Loucy (cell line): ENCODE results near the gene CCBE1.

Source experiments
- H2AFZ ChIP-seq: fragments of 200-600 bp; sonication (generic); 2 replicates; pipeline ENCODE4 v1.6.0; 2016; ENCODE audit warnings: antibody characterized with exemption, mild to moderate bottlenecking, low read length, moderate library complexity
- H3F3A ChIP-seq: fragments of 200-600 bp; 2 replicates; pipeline ENCODE4 v1.6.0; 2016; ENCODE audit warnings: antibody characterized with exemption, low read depth, mild to moderate bottlenecking
- H3K27me3 ChIP-seq: fragments of 200-600 bp; sonication (generic); 2 replicates; pipeline ENCODE4 v1.6.1; 2014; ENCODE audit warnings: low read length, mild to moderate bottlenecking; ENCODE audit not compliant: insufficient read depth, poor library complexity, severe bottlenecking
- H3K36me3 ChIP-seq: fragments of 200-600 bp; sonication (generic); 2 replicates; pipeline ENCODE4 v1.6.1; 2016; ENCODE audit warnings: low read length; ENCODE audit not compliant: insufficient read depth
- H3K4me1 ChIP-seq: fragments of 200-600 bp; sonication (generic); 2 replicates; pipeline ENCODE4 v1.5.1; 2014; ENCODE audit warnings: low read length, mild to moderate bottlenecking; ENCODE audit not compliant: insufficient read depth, poor library complexity, severe bottlenecking
- H3K4me2 ChIP-seq: fragments of 200-600 bp; sonication (generic); 2 replicates; pipeline ENCODE4 v1.6.0; 2014; ENCODE audit warnings: antibody characterized with exemption, low read length, low read depth, mild to moderate bottlenecking; ENCODE audit not compliant: poor library complexity, severe bottlenecking
- H3K4me3 ChIP-seq: fragments of 200-600 bp; sonication (generic); 2 replicates; pipeline ENCODE4 v1.5.1; 2014; ENCODE audit warnings: low read length, mild to moderate bottlenecking, mixed read lengths; ENCODE audit not compliant: poor library complexity, severe bottlenecking
- H3K79me2 ChIP-seq: fragments of 200-600 bp; sonication (generic); 2 replicates; pipeline ENCODE4 v1.6.1; 2014; ENCODE audit warnings: low read length; ENCODE audit not compliant: insufficient read depth
- H3K9ac ChIP-seq: fragments of 200-600 bp; sonication (generic); 2 replicates; pipeline ENCODE4 v1.6.0; 2014; ENCODE audit warnings: mild to moderate bottlenecking, low read depth, low read length, moderate library complexity; ENCODE audit not compliant: poor library complexity, severe bottlenecking
- H3K9me2 ChIP-seq: fragments of 200-600 bp; sonication (generic); replicated peaks from 2 replicates; pipeline ENCODE4 v1.6.1; 2016; ENCODE audit warnings: low read depth, low read length, mixed read lengths
- H3K9me3 ChIP-seq: fragments of 200-600 bp; sonication (generic); 2 replicates; pipeline ENCODE4 v1.6.1; 2014; ENCODE audit warnings: mild to moderate bottlenecking, antibody characterized with exemption, low read length, low read depth; ENCODE audit not compliant: insufficient read depth
- H4K20me1 ChIP-seq: fragments of 200-600 bp; sonication (generic); 2 replicates; pipeline ENCODE4 v1.6.0; 2014; ENCODE audit warnings: antibody characterized with exemption, low read length, mild to moderate bottlenecking; ENCODE audit not compliant: insufficient read depth, poor library complexity, severe bottlenecking
- EZH2phosphoT487 ChIP-seq: fragments of 200-600 bp; IDR thresholded peaks from 2 replicates; pipeline ENCODE4 v1.6.1; 2018; ENCODE audit warnings: antibody characterized with exemption, mild to moderate bottlenecking, moderate library complexity, borderline replicate concordance
- TF ChIP-seq, protein P1 (sequence below): fragments of 200-600 bp; sonication (generic); conservative IDR thresholded peaks from 2 replicates; pipeline ENCODE4 v1.5.1; 2014; ENCODE audit warnings: mild to moderate bottlenecking, antibody characterized with exemption, low read length

CCBE1 gene

DNA sequence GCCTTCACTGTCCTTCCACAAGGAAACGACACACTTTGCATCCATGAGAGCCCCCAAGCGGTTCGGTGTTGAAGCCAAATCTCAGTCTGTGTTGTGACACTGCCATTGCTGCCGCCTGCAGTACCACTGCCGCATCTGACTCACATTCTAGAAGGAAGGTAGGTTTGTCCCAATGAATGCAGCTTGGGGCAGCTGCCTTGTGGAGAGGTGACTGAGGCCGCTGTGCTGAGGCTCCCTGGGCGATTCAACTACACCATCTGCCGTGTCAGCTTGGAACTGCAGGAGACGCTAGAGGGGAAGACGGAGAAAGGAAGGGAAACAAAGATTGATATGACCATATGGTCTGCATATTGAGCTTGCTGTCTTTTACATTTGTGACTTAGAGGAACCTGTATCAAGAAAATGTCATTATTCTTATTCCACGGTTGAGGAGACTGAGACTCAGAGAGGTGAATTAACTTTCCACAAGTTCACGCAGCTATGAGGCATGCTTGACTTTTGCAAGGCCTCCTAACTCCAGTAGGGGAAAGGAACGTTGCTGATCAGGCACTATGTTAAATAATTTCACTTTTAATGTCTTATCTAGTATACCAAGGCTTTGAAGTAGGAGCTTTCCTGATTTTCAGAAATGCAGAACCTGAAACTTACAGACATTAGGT, 294.7 kb downstream of the CCBE1 start:
- no peaks in the 10 kb centered on the region for H4K20me1 ChIP-seq
- no peaks in the 10 kb centered on the region for H3K36me3 ChIP-seq
- H3K9me2 ChIP-seq, result no peaks in the 10 kb centered on the region
- no peak overlapping the region for H3K9ac ChIP-seq
- H3K79me2 ChIP-seq, result no peaks in the 10 kb centered on the region
- H3K4me2 ChIP-seq, result no peak overlapping the region
- H3F3A ChIP-seq, result no peaks in the 10 kb centered on the region
- TF ChIP-seq, protein P1, sequence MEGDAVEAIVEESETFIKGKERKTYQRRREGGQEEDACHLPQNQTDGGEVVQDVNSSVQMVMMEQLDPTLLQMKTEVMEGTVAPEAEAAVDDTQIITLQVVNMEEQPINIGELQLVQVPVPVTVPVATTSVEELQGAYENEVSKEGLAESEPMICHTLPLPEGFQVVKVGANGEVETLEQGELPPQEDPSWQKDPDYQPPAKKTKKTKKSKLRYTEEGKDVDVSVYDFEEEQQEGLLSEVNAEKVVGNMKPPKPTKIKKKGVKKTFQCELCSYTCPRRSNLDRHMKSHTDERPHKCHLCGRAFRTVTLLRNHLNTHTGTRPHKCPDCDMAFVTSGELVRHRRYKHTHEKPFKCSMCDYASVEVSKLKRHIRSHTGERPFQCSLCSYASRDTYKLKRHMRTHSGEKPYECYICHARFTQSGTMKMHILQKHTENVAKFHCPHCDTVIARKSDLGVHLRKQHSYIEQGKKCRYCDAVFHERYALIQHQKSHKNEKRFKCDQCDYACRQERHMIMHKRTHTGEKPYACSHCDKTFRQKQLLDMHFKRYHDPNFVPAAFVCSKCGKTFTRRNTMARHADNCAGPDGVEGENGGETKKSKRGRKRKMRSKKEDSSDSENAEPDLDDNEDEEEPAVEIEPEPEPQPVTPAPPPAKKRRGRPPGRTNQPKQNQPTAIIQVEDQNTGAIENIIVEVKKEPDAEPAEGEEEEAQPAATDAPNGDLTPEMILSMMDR, result peak; percentile 100
- no peak for TF ChIP-seq EZH2phosphoT487
- no peaks in the 10 kb centered on the region for H3K9me3 ChIP-seq
- H3K27me3 ChIP-seq, result no peaks in the 10 kb centered on the region
- no peaks in the 10 kb centered on the region for H3K4me1 ChIP-seq
- H3K4me3 ChIP-seq, result no peak overlapping the region
- peak overlapping the region; percentile 28; the same call in 1 of the 2 replicates for H2AFZ ChIP-seq

DNA sequence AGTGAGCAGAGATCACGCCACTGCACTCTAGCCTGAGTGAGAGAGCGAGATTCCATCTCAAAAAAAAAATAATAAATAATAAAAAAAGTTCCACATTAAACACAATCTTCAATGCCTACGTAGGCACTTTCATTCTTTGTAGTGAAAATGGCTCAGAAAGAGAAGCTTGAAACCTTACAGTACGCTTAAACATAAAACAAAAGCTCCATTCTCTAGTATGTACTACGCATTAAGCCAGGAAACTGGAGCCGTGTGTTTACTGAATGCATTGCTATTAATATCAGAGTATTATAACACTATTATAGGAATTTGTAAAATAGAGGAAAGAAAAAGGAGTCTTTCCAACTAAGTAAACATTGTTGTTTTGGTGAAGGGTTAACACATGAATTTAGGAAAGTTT, 296.8 kb downstream of the CCBE1 start:
- Histone ChIP-seq H3K9ac (no peak overlapping the region), H3K4me3 (no peak overlapping the region), H3K4me2 (no peak overlapping the region), H3K9me2 (no peaks in the 10 kb centered on the region), H3K36me3 (no peaks in the 10 kb centered on the region), H3K27me3 (no peaks in the 10 kb centered on the region), H3K4me1 (peaks cover 2% of the 10 kb centered on the region), H3K79me2 (no peaks in the 10 kb centered on the region), H2AFZ (no peak overlapping the region), H4K20me1 (no peaks in the 10 kb centered on the region), H3F3A (no peaks in the 10 kb centered on the region), H3K9me3 (no peaks in the 10 kb centered on the region)
- TF ChIP-seq, protein P1, result no peak
- no peak for TF ChIP-seq EZH2phosphoT487

DNA sequence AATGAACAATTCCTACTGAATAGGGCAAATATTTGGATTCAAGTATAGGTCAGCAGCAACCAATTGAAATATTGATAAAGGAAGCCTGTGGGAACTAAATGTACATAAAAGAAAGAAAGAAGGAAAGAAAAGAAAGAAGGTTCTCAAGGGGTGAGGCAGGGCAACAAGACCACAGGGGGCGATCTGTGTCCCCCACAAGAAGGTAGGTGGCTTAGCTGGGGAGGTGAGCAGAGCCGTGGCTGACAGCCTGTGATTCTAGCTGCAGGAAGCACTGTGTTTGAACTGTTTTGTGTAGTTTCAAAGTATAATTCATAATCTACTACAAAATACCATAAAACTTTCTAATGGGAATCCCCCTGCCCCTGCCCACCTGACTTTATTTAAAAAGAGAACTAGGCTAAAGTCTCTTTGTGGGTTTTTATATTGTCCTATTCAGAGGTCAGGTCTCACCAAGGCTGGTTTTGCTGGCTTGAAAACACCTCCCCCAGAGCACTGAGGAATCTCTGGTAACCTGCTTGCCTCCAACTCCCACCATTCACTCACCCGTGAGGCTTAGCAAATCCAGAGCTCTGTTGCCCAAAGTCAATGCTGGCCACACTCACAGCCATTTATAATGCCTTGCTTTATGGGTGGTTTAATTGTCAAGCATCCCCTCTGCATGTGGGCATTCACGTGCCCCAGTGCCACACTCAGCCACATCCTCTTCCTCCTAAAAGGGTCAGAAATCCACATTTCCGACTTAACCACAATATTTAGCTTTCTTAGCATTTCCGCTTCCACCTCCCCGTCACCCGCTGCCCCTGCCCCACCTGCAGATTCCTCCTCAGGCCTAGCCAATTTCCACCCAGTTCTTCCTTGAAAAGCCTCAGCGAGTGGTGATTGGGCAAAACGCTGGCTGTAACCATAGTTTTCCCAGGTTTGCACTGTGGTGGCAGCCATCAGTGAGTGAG, 301.7 kb downstream of the CCBE1 start:
- no peaks in the 10 kb centered on the region for H3K27me3 ChIP-seq
- no peak overlapping the region for H3K9ac ChIP-seq
- TF ChIP-seq, protein P1, result no peak
- no peak for TF ChIP-seq EZH2phosphoT487
- no peaks in the 10 kb centered on the region for H3F3A ChIP-seq
- H3K36me3 ChIP-seq, result no peaks in the 10 kb centered on the region
- no peak overlapping the region for H3K4me2 ChIP-seq
- no peaks in the 10 kb centered on the region for H3K9me3 ChIP-seq
- H3K4me3 ChIP-seq, result no peak overlapping the region
- H3K79me2 ChIP-seq, result no peaks in the 10 kb centered on the region
- no peak overlapping the region for H2AFZ ChIP-seq
- no peaks in the 10 kb centered on the region for H4K20me1 ChIP-seq
- no peaks in the 10 kb centered on the region for H3K9me2 ChIP-seq
- H3K4me1 ChIP-seq, result peaks cover 4% of the 10 kb centered on the region
